Inflammatory macrophage treated with lipopolysaccharide for 1 hour (primary cell): ENCODE data around the gene DNAJC4.

Experiments
- DNase-seq, 2 donors: peaks; one replicate each; pipeline ENCODE4 v3.0.0-alpha.2; 2020 to 2022

The DNAJC4 gene

DNA sequence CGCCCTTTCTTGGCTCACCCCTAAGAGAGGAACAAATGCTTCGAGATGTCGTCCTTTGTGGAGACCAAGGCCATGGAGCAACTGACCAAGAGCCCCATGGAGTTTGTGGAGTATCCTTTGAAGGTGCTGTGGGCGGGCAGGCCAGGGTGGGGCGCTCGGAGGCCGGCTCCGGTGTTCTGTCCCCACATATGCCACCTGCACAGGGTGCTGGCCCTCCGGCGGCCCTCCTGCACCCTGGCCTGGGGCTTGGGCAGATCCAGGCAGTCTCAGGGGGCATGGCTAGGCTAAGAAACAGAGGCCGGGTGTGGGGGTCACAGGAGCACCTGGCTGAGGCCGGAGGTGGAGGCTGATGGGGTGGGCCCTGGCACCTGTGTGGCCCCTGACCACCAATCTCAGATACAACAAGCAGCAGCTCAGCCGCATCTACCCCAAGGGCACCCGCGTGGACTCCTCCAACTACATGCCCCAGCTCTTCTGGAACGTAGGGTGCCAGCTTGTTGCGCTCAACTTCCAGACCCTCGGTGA is 31.3 kb downstream of the DNAJC4 start:
- DNase-seq = no peak

DNA sequence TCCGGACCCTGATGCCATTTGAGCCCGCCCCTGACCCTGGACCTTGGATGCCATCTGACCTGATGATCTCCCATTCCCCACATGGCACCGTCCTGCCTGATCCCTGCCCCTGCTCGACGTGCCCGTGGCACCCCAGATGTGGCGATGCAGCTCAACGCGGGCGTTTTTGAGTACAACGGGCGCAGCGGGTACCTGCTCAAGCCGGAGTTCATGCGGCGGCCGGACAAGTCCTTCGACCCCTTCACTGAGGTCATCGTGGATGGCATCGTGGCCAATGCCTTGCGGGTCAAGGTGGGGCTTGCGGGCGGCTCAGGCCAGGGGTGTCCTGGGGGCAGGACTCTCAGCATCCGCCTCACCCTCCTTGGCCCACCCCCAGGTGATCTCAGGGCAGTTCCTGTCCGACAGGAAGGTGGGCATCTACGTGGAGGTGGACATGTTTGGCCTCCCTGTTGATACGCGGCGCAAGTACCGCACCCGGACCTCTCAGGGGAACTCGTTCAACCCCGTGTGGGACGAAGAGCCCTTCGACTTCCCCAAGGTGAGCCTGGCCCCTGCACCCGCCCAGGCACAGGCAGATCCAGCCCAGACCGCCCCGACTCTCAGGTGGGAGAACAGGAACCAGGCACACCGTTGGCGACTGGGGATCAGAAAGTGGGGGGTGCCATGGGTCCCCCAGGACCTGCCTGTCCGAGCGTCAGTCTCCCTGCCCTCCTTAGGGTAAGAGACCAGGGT is 32.1 kb downstream of the DNAJC4 start:
- no peak for DNase-seq

DNA sequence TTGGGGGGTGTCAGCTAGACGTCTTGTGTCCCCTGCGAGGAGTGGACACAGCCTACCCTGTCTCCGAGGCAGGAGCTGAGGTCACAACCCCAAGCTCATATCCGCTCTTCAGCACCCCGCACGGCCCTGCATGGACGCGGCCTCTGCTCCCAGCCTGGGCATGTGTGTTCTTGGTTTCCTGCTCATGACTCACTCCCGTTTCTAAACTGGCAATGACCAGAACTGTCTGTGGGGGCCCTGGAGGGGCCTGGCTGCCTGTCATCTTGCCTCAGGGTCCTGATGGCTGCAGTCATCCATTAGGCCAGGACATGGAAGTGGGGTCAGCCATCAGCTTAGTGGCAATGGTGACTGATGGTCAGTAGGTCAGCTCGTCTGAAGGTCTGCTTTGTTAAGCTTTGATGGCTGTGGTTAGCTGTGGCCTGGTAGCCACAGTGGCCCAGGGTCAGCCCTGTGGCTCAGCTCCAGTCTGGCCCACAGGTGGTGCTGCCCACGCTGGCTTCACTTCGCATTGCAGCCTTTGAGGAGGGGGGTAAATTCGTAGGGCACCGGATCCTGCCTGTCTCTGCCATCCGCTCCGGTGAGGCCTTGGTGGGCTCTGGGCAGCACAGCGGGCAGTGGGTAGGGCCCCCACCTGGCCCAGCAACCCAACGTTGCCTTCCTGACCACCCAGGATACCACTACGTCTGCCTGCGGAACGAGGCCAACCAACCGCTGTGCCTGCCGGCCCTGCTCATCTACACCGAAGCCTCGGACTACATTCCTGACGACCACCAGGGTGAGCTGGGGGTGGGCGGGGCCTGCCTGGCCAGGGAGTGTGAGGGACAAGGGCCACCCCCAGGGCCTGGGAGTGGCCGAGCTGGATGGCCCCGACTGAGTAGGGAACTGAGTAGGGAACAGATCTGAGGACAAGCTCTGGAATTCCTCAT is 32.9 kb downstream of the DNAJC4 start:
- no peak for DNase-seq

DNA sequence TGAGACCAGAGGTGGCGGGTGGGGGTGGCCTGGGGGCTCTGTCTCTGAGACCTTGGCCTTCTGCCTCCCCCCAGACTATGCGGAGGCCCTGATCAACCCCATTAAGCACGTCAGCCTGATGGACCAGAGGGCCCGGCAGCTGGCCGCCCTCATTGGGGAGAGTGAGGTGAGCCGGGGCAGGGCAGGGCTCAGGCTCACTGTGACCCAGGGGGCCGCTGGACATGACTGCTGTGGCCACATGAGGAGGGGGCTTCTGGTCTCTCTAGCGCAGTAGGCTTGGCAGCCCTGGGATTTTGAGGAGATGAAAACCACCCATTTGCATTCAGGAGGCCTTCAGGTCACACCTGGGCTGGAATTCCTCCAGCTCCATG is 33.6 kb downstream of the DNAJC4 start:
- no peak for DNase-seq

DNA sequence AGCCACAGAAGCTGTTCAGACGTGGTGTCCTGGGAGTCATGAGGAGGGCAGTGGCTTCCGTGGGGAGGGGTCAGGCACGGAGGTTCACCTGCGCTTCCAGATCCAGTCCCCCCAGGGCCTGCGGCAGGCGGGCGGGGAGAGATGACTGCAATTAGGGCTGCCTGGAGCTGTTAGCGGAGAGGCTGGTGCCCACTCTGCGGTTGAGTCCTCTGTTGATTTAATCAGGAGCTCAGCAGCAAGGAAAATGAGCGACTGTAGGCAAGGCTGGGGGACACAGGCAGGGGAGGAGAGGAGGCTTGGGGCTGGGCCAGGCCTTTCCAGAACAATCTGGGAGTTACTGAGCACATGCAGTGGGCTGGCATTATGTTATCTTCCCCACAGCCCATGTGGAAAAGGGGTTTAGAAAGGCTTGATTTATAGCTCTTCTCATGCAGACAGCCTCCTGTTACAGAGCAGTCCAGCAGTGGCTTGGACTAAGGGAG is 34.1 kb downstream of the DNAJC4 start:
- no peak for DNase-seq

DNA sequence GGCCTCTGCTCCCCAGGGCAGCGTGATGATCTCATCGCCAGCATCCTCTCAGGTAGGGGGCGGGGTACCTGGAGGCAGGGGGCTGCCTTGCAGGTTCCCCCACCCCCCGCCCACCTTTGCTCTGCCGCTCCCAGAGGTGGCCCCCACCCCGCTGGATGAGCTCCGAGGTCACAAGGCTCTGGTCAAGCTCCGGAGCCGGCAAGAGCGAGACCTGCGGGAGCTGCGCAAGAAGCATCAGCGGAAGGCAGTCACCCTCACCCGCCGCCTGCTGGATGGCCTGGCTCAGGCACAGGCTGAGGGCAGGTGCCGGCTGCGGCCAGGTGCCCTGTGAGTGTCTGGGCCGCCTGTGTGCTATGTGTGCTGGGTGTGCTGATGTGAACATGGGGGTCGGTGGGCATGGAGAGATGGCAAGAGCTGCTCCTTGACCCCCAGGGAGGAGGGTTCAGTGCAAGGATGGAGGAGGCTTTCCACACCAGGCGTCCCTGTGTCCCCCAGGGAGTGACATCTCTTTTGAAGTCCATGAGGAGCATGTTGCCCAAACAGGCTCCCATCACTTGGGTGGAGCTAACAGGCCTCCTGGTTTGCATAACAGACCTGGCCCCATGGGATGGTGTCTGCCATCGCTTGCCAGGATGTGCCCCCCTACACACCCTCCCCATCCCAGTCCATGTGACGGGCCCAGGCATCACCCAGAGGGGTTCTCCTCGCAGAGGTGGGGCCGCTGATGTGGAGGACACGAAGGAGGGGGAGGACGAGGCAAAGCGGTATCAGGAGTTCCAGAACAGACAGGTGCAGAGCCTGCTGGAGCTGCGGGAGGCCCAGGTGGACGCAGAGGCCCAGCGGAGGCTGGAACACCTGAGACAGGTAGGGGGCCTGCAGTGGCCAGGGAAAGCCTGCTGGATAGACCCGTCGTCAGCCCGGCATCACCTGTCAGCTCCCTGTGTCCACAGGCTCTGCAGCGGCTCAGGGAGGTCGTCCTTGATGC is 35.1 kb downstream of the DNAJC4 start:
- DNase-seq = no peak

DNA sequence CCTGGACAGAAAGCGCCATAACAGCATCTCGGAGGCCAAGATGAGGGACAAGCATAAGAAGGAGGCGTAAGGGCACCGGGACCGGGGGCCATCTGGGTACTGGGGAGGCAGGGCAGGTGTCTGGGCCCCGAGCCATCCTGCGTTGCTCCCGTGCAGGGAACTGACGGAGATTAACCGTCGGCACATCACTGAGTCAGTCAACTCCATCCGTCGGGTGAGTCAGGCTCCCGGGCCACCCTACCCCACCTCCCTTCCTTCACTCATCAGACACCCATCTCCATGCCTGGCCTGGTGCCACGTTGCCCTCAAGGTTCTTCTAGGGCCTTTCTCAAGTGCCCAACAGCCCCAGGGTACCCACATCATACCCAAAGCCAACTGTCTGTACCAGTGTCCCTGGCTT is 36.0 kb downstream of the DNAJC4 start:
- no peak for DNase-seq

DNA sequence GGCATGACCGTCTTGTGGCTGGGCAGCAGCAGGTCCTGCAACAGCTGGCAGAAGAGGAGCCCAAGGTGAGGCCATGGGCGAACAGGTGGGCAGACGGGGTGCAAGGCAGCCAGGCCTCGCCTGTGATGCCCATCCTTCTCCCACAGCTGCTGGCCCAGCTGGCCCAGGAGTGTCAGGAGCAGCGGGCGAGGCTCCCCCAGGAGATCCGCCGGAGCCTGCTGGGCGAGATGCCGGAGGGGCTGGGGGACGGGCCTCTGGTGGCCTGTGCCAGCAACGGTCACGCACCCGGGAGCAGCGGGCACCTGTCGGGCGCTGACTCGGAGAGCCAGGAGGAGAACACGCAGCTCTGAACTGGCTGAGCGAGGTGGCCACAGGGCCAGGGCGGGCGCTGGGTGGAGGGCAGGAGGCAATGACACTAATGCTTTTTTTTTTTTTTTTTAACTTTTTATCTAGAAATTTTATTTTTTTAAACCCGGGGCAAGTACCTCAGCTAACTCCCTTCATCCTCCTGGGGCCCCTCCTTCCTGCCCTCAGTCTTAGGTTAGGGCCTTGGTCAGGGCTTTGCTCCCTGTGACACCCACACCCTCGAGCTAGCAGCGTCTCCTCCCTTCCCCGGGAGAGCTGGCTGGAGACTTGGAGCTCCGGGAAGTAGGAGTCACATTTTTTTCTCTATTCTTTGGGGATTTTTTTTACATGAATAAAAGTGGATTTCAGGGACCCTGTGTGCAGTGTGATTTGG is 37.0 kb downstream of the DNAJC4 start:
- no peak for DNase-seq

DNA sequence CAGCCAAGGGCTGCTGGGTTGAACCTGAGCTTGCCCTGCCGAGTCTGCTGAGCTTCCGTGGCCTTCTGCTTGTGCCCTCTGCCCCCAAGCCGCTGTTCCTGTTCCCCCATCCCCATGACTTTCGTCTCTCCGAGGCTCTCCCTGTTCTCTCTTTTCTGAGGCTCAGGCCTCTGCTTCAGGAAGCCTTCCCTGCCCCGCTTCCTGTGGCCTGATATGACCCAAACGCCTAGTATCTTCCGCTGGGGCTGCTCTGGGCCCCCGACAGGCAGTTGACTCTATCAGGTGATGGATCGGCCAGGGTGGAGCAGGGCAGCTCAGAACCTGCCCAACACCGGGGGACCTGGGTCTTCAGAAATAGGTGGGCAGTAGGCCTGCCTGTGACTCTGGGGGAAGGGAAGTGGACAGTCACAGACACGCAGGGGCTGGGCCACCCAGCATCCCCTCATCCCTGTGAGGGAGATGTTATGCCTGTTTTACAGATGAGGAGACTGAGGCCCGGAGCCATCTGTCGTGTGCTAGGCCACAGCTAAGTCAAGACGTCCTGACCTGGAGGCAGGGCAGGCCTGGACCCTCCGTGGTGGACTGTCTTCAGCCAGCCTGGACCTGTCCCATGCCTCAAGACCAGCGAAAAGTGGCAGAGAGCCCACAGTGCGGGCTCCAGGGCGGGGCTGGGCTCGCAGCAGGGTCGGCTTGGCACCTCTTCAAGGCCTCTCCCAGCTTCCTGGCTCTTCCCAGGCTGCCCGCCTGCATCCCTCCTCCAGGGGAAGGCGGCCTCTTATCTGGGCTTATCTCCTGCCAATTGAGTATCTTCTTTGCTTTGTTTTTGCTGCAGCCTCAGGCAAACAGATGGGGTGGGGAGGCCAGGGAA is 37.9 kb downstream of the DNAJC4 start:
- peak in 1 of 2 donors; percentile 18 for DNase-seq

DNA sequence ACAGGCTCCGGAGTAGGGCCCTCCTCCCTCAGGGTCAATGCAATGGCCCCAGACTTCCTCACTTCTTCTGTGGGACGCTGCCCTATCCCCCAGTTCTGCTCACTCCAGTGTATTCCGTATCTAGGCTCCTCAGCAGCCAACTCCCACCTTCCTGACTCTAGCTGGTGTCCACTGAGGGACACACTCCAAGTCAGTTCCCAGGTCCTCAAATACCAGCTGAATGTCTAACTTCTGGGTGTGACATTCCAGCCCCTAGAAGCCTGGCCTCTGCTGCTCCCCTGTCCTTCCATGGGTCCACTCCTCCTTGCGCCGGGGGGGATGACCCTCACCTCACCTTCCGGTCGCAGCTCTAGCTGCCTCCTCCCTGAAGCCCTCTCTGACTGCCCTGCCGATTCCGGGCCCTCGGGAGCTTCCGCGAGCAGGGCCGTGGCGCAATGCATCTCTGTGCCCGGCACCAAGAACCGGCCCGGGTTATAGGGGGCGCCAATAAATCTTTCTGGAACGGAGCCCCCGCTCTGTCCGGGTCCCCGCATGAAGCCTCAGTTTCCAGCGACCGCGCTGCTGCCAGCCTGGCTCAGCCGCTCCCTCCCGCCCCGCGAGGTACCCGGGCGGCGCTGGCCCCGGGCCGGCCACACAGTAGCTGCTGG is 38.7 kb downstream of the DNAJC4 start:
- peak; percentile 38 to 69 for DNase-seq

DNA sequence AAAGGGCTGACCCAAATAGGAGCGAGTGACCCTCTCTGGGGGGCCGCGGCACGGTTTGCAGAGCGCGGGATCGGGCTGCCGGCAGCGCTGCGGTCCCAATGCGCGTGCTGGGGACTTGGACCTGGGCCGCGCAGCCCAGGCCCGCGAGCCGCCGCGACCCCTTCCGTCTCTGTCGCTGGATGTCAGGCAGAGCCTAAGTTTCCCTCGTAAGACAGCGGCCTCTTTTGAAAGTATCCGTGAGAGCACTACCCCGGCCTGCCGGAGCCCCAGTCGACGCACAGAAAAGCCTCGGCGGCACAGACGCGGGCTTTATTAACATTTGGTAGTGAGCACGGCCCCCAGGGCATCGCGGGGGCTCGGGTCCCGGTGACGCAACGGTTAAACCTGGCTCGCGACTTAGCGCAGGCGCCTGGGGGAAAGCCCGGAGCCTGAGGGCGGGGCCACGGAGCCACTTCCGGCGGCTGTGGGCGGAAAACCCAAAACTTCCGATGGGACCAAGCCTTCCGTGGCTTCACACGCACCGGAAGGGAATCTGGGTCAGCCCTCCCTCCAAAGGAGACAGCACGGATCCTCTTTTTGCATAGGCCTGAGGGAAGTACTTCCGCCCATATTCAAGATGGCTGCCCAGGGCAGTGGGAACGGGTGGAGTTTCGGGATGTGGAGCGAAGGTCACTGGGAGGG is 39.3 kb downstream of the DNAJC4 start:
- DNase-seq = peak; percentile 98 to 100

DNA sequence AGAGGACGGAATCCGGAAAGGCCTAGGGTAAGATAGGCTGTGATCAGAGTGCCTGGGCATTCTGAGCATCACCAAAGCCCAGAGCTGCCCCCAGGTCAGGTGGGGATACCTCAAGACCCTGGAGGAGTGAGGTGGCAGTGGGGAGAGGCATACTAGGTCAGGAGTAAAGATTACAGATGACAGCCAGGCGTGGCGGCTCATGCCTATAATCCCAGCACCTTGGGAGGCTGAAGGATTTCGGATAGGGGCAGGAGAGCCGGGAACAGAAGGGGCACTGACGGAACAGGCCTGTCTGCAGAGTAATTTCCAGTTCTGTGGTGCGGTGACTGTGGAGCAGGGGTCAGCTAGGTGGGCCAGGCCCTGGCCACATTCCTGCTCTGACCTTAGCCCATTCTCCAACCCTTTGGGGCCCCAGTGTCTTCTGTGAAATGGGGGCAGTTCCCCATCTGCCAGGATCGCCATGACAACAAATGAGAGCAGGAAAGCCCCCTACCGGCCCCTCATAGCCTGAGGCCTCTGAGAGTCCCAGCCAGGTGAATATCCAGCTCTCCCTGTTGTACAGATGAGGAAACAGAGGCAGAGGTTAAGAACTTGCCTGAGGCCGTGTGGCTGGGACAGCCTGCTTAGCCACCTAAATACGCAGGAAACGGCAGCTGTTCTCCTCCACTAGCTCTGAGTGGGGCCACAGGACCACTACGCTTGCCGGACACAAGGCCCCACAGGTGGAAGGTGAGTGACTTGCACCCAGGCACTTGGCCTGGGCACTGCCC is 44.9 kb downstream of the DNAJC4 start:
- DNase-seq = no peak

DNA sequence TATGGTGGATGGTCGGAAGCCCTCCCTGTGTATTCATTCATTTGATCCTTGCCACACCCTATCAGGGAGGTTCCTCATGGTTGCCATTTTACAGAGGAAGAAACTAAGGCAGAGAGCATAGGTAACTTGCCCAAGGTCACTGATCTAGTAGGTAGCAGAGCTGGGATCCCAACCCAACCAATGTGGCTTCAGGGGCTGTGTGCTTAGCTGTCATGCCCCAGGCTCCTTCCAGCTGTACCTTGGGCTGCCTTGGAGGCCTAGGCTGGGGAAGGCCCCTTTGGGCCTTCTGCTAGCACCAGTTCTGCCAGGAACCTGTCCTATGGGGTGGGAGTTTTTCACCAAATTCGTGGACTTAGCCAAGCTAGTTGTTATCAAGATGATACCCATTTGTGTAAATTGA is 45.5 kb downstream of the DNAJC4 start:
- DNase-seq = no peak

DNA sequence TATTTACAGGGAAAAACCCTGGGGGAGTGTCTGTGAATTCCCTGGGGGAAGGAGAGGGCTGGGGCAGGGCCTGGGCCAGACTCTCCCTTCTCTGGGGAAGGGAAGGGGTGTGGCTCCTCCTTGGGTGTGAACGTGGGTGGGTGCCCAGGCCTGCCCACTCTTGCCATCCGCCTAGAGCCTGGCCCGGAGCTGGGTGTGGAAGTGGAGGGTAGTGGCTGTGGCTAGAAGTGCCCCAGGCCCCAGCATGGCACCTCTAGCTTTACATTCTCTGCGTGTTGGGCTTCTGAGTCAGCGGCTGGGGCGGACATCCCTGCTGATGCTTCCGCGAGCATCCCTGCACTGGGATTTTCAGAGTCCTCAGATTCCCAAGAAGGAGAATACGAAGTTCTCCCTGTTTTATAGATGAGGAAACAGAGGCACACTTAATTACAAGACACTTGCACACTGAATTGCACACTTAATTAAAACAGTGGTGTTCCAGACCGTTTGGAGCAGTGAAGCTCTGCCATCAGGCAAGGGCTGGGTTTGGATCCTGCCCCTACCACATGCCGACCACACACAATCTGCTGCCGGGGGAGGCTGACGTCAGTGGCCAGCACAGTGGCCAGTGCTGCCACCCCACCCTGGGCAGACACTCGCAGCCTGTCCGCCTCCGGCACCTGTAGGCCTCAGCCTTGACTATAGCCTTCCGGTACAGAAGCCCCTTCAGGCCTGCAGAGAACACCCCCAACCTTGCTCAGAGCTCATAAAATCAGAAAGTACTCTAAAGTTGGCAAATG is 46.5 kb downstream of the DNAJC4 start:
- peak; percentile 50 to 76 for DNase-seq

DNA sequence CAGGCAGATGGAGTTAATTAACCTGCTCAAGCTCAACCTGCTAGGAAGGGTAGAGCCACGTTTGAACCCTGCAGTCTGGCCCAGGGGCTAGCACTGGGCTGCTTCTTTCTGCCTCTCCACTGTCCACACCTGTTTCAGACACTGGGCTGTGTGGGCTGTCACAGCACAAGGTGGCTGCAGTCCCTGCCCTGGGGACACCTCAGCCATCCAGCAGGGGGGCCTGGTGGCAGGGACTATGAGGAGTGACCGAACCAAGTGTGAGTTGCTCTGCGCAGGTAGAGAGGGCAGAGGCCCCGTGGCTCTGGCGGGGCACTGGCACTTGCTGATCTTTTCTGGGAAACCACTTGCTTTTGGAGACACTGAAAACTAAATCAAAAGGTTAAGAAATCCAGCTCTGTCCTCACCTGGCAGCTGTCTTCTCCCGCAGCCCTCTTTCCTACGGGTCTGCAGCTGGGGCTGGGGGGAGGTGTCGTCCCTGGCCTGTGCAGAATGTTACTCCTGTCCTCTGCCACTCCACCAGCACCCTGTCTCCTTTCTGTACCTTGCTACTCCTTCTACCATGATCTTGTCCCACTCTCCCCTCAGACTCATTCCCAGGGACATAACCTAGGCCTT is 48.3 kb downstream of the DNAJC4 start:
- DNase-seq = no peak

DNA sequence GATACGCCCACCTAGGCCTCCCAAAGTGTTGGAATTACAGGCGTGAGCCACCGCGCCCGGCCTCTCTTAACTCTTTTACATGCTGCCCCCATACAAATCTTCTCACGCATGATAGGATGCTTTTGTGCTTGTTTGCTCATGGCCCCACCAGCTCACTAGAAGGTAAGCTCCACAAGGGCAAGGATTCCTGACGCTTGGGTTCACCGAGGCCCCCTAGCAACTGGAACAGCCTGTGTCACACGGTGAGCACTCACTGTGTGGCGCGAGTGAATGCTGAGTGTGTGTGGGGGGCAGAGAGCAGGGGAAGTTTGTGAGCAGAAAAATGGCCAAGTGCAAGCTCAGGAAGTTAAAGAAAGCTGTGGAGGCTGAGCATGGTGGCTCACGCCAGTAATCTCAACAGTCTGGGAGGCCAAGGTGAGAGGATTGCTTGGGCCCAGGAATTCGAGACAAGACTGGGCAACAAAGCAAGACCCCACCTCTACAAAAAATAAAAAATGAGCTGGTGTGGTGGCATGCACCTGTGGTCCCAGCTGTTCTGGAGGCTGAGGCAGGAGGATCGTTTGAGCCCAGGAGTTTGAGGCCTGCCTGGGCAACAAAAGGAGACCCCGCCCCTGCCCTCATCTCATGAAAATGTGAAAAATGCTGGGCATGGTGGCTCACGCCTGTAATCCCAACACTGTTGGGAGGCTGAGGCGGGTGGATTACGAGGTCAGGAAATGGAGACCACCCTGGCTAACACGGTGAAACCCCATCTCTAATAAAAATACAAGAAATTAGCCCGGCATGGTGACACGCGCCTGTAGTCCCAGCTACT is 51.8 kb downstream of the DNAJC4 start:
- DNase-seq = no peak

DNA sequence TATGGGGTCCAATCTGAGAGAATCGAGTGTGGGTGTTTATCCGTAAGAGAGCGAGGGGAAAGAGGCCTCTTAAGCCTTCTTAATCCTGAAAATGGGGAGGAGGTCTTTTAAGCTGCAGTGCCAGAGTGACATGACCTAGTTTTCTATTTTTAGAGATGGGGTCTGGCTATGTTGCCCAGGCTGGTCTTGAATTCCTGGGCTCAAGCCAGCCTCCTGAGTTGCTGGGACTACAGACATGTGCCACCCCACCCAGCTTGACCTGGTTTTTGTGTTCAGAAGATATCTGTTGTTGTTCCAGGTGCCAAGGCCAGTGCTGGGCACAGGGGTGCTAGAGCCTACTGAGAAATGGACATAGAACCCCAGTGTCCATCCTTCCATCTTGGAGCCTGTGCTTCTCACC is 52.7 kb downstream of the DNAJC4 start:
- DNase-seq = no peak
